DMS114 treated with DMSO at 0.1 percent for 48 hours (cell line): ENCODE measurements around the gene SYNDIG1.

Experiments used
- DNase-seq: peaks from one replicate; lab custom pipeline; 2025; ENCODE audit not compliant: unreplicated experiment; lab: John Stamatoyannopoulos, UW

The SYNDIG1 gene

GRCh38 chr20:24704899-24705298 lies 235.5 kb downstream of the SYNDIG1 start:
- DNase-seq, result no peak

GRCh38 chr20:24705486-24705885 lies 236.1 kb downstream of the SYNDIG1 start:
- no peak for DNase-seq

- DNase-seq, result no peak
Measured at GRCh38 chr20:24708411-24709295, 239.2 kb downstream of the SYNDIG1 start.
